Spleen (tissue), 11 donors: Measurements from ENCODE around the gene NFIA. TPM values are rescaled to one million over a fixed set of nuclear protein-coding genes. Genes with fewer than 3 reads are reported as not detected.

Source experiments
- DNase-seq: peaks from one replicate; pipeline ENCODE4 v3.0.0-alpha.2; 2020
- H3K27ac ChIP-seq, 8 donors: fragments of 200-600 bp; sonication (generic) in 7 of 8; 1 replicate in 4 of 8; 2 replicates in 4 of 8; pipeline versions ENCODE4 v1.5.0 to v1.8.0; 2016 to 2021; ENCODE audit warnings: inconsistent platforms in 4 of 8, mild to moderate bottlenecking in 4 of 8, moderate library complexity in 1 of 8
- H3K27me3 ChIP-seq, 7 donors: fragments of 200-600 bp; sonication (generic) in 6 of 7; replicated peaks in 1 of 7; 1 replicate in 4 of 7; 2 replicates in 3 of 7; pipeline versions ENCODE4 v1.5.0 to v1.8.0; 2016 to 2021; ENCODE audit warnings: inconsistent platforms in 3 of 7, mild to moderate bottlenecking in 1 of 7
- H3K36me3 ChIP-seq, 6 donors: fragments of 200-600 bp; sonication (generic) in 5 of 6; 1 replicate in 4 of 6; 2 replicates in 2 of 6; pipeline versions ENCODE4 v1.5.0 to v1.8.0; 2016 to 2021; ENCODE audit warnings: inconsistent platforms in 2 of 6
- H3K4me1 ChIP-seq, 6 donors: fragments of 200-600 bp; sonication (generic) in 5 of 6; 1 replicate in 3 of 6; 2 replicates in 3 of 6; pipeline versions ENCODE4 v1.5.0 to v1.8.0; 2016 to 2021; ENCODE audit warnings: inconsistent platforms in 3 of 6
- H3K4me3 ChIP-seq, 8 donors: fragments of 200-600 bp; sonication (generic) in 7 of 8; 1 replicate in 4 of 8; 2 replicates in 4 of 8; pipeline versions ENCODE4 v1.5.0 to v1.8.0; 2016 to 2021; ENCODE audit warnings: inconsistent platforms in 4 of 8, mild to moderate bottlenecking in 4 of 8, moderate library complexity in 2 of 8
- H3K9me3 ChIP-seq, 8 donors: fragments of 200-600 bp; sonication (generic) in 7 of 8; 1 replicate in 4 of 8; 2 replicates in 4 of 8; pipeline versions ENCODE4 v1.5.0 to v1.8.0; 2016 to 2021; ENCODE audit warnings: inconsistent platforms in 4 of 8
- POLR2A ChIP-seq, 3 donors: fragments of 450-650 bp; IDR thresholded peaks; one replicate each; pipeline ENCODE4 v1.5.1; 2017; ENCODE audit warnings: antibody characterized with exemption in 3 of 3, mild to moderate bottlenecking in 1 of 3
- POLR2AphosphoS5 ChIP-seq, 3 donors: sonication (generic); formaldehyde crosslinking; IDR thresholded peaks; one replicate each; pipeline ENCODE4 v1.5.1; 2017; ENCODE audit warnings: antibody characterized with exemption in 3 of 3
- WGBS, 5 donors: extraction: QIAGEN DNeasy Blood & Tissue Kit in 3 of 5; methylation state at CpG; one replicate each; pipeline versions ENCODE4 v1.1.5 to v1.1.7; 2013 to 2018; 5-methylcytosine and 5-hydroxymethylcytosine counted together
- intact Hi-C: fragments of 100-400 bp; cut with DNase I; formaldehyde crosslinking; loops from one replicate; pipeline ENCODE4 v1.15.0; 2023; ENCODE audit warnings: low total_unique reads
- polyA plus RNA-seq, 3 donors: library from polyadenylated mRNA; stranded (reverse); fragments of 200-250 nt; gene quantifications; one replicate each; pipeline ENCODE4 v1.2.1, GENCODE V29; 2013
- total RNA-seq, 7 donors: library from RNA; depleted of rRNA in 3 of 7; stranded (reverse); fragments of >200 nt in 3 of 7; fragmentation: NEBNext Ultra II Directional in 4 of 7; extraction: Animal tissue kit (Norgen Biotek cat#: 25700) in 4 of 7; gene quantifications; one replicate each; pipeline versions ENCODE4 v1.1.0 to v1.2.1, GENCODE V29; 2016 to 2021
- TF ChIP-seq, protein P1 (sequence below), 11 experiments: fragments of 200-600 bp in 7 of 11; fragments of 450-650 bp in 4 of 11; sonication (generic) in 4 of 11; IDR thresholded peaks in 8 of 11; conservative IDR thresholded peaks in 3 of 11; 1 replicate in 7 of 11; 2 replicates in 4 of 11; pipeline versions ENCODE4 v1.4.0 to v1.8.0; 2016 to 2021; ENCODE audit warnings: antibody characterized with exemption in 11 of 11, inconsistent platforms in 4 of 11, mild to moderate bottlenecking in 1 of 11
- donor health status: healthy with polysubstance abuse.
- donor health status: DM: no; HTN: no; CAD: no; lungs with moderate emphysema.
- donor health status: DM: no; HTN: no; CAD: no.
- donor health status: Bipolar disorder and iron deficiency.
- donor health status: healthy.
- donor health status: DM: no; HTN: no; CAD: no.
- donor health status: DM: yes; HTN: yes; CAD: no.

Gene NFIA
- total and polyA plus RNA-seq, 10 donors: 3.1 to 76.8 (median 35.5) TPM

DNA sequence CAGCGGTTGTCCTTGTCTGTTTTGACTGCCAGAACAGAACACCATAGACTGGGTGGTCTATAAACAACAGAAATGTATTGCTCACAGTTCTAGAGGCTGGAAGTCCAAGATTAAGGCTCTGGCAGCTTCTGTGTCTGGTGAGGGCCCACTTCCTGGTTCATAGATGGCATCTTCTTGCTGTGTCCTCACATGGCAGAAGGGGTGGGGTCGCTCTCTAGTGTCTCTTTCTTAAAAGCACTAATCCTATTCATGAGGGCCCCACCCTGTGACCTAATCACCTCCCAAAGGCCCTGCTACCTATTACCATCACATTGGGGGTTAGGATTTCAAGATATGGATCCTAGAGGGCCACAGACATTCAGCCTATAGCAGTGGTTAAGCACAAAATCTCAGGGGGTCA, 304.4 kb downstream of the NFIA start:
- H3K9me3 ChIP-seq: peaks cover 0 to 12% (median 8%) of the 10 kb centered on the region in 8 donors
- 88 to 98% (median 92%) methylated on average over 2 of the region's 2 CpGs for WGBS, 5 donors
- no peak overlapping the region for H3K4me3 ChIP-seq
- DNase-seq: no peak
- H3K4me1 ChIP-seq: no peaks in the 10 kb centered on the region
- TF ChIP-seq, protein P1, sequence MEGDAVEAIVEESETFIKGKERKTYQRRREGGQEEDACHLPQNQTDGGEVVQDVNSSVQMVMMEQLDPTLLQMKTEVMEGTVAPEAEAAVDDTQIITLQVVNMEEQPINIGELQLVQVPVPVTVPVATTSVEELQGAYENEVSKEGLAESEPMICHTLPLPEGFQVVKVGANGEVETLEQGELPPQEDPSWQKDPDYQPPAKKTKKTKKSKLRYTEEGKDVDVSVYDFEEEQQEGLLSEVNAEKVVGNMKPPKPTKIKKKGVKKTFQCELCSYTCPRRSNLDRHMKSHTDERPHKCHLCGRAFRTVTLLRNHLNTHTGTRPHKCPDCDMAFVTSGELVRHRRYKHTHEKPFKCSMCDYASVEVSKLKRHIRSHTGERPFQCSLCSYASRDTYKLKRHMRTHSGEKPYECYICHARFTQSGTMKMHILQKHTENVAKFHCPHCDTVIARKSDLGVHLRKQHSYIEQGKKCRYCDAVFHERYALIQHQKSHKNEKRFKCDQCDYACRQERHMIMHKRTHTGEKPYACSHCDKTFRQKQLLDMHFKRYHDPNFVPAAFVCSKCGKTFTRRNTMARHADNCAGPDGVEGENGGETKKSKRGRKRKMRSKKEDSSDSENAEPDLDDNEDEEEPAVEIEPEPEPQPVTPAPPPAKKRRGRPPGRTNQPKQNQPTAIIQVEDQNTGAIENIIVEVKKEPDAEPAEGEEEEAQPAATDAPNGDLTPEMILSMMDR (IDR thresholded peaks at IDR 0.05 in 8 of 11, conservative IDR thresholded peaks at IDR 0.05 in 3 of 11): no peak
- TF ChIP-seq POLR2A (IDR thresholded peaks at IDR 0.05) (no peak), POLR2AphosphoS5 (IDR thresholded peaks at IDR 0.05) (no peak)
- no peak overlapping the region for H3K27ac ChIP-seq
- no peaks in the 10 kb centered on the region for H3K27me3 ChIP-seq
- intact Hi-C loops: no loop called here
- H3K36me3 ChIP-seq: peaks cover 0 to 57% (median 9%) of the 10 kb centered on the region in 6 donors

DNA sequence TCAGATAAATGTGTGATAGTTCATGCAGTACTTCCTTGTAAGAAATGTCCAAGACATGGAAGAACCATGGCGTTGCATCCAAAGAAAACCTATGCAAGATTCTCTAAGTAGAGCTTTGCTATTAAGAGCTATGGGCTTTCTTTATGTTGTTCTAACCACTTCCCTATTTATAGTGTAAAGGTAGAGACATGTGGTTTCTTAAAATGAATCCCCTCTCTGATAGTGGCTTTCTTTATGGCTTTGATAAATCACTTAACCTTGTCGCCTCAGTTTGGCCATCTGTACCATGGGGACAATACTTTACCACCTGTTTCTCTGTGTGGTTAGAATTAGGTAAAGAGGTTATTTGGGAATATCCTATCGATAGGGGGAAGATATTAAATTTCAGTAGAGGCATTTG, 305.5 kb downstream of the NFIA start:
- Histone ChIP-seq H3K4me1 (no peaks in the 10 kb centered on the region), H3K27ac (no peak overlapping the region), H3K4me3 (no peak overlapping the region), H3K27me3 (no peaks in the 10 kb centered on the region), H3K36me3 (peaks cover 0 to 57% (median 9%) of the 10 kb centered on the region in 6 donors), H3K9me3 (peaks cover 0 to 12% (median 8%) of the 10 kb centered on the region in 8 donors)
- WGBS, 5 donors: 60 to 83% (median 73%) methylated on average over 3 of the region's 3 CpGs
- no peak for TF ChIP-seq POLR2AphosphoS5 (IDR thresholded peaks at IDR 0.05)
- TF ChIP-seq POLR2A (IDR thresholded peaks at IDR 0.05): no peak
- TF ChIP-seq, protein P1 (IDR thresholded peaks at IDR 0.05 in 8 of 11, conservative IDR thresholded peaks at IDR 0.05 in 3 of 11): no peak
- DNase-seq: no peak
- intact Hi-C loops: no loop called here

DNA sequence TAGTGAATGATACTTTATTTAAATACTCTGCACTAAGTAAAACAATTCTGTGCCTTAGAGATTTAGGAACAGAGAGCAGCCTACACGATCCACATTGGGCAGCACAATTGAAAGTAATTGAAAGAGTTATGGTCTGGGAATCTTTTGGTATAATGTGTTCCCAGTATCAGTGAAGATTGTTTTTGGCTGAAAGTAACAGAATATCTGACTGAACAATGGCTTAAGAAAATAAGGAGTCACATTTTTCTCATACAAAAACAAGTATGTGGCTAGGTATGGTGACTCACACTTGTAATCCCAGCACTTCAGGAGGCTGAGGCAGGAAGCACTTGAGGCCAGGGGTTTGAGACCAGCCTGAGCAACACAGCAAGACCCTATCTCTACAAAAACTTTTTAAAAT, 306.2 kb downstream of the NFIA start:
- H3K27me3 ChIP-seq: no peaks in the 10 kb centered on the region
- H3K4me1 ChIP-seq: no peaks in the 10 kb centered on the region
- no peak overlapping the region for H3K4me3 ChIP-seq
- no peak overlapping the region for H3K27ac ChIP-seq
- intact Hi-C loops: no loop called here
- peaks cover 0 to 12% (median 8%) of the 10 kb centered on the region in 8 donors for H3K9me3 ChIP-seq
- WGBS, 5 donors: 88 to 96% (median 93%) methylated on average over 1 of the region's 1 CpG
- no peak for TF ChIP-seq POLR2A (IDR thresholded peaks at IDR 0.05)
- TF ChIP-seq POLR2AphosphoS5 (IDR thresholded peaks at IDR 0.05): no peak
- TF ChIP-seq, protein P1 (IDR thresholded peaks at IDR 0.05 in 8 of 11, conservative IDR thresholded peaks at IDR 0.05 in 3 of 11): no peak
- no peak for DNase-seq
- peaks cover 0 to 49% (median 7%) of the 10 kb centered on the region in 6 donors for H3K36me3 ChIP-seq

DNA sequence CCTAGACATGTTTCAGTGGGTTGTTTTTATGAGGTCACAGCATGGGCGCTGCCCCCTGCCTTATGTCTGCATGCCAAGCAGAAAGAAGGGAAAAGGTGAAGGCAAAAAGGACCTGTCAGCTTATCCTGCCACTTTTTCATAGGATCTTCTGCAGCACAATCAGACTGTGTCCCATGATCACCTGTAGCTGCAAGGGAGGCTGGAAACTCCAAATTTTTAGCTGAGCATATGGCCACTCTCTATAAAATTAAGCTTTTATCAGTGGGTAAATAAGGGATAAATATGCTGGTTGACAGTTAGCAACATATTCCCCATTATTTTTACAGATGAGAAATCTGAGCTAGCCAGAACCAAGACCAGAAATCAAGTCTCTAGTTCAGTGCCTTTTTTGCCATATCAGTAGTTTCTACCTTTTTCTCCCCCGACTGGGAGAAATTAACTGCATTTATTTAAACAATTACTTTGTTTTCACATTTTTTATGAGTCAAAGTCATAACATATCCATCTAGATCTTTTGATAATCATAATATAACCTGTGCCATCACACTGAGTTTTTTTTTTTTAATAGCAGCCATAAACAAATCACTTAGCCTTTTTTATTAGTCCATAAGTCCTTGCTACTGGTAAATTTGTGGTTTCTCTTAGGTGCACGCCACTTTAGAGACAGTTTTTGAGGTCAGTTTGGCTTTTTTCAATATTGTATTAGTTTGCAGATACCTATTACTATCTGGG, 307.0 kb downstream of the NFIA start:
- TF ChIP-seq, protein P1 (IDR thresholded peaks at IDR 0.05 in 8 of 11, conservative IDR thresholded peaks at IDR 0.05 in 3 of 11): no peak
- no peak for TF ChIP-seq POLR2AphosphoS5 (IDR thresholded peaks at IDR 0.05)
- no peak for TF ChIP-seq POLR2A (IDR thresholded peaks at IDR 0.05)
- Histone ChIP-seq H3K4me1 (no peaks in the 10 kb centered on the region), H3K4me3 (no peak overlapping the region), H3K9me3 (peaks cover 0 to 12% (median 8%) of the 10 kb centered on the region in 8 donors), H3K36me3 (peaks cover 0 to 44% (median 7%) of the 10 kb centered on the region in 6 donors), H3K27ac (no peak overlapping the region), H3K27me3 (no peaks in the 10 kb centered on the region)
- DNase-seq: no peak
- 73 to 95% (median 86%) methylated on average over 3 of the region's 3 CpGs for WGBS, 5 donors
- intact Hi-C loops: no loop called here
